OCI-LY3 (cell line): ENCODE data around the gene ADSS1.

ENCODE experiments used
- H2AFZ ChIP-seq: fragments of 200-600, 300-600 bp; shearing (Covaris generic); 2 replicates; pipeline ENCODE4 v1.6.0; 2014; ENCODE audit warnings: antibody characterized with exemption, low read depth, low read length
- H3K27ac ChIP-seq: fragments of 200-600, 300-600 bp; sonication (generic); 2 replicates; pipeline ENCODE4 v1.5.1; 2014; ENCODE audit warnings: mild to moderate bottlenecking, low read length, moderate library complexity, mixed read lengths
- H3K27me3 ChIP-seq: fragments of 200-600, 300-600 bp; sonication (generic); 2 replicates; pipeline ENCODE4 v1.6.1; 2014; ENCODE audit warnings: low read depth, low read length, mixed read lengths
- H3K36me3 ChIP-seq: fragments of 200-600, 300-600 bp; sonication (generic); replicated peaks from 2 replicates; pipeline ENCODE3; 2014; ENCODE audit warnings: low read depth, low read length, mixed read lengths
- H3K4me1 ChIP-seq: fragments of 300-600, 200-600 bp; sonication (generic); 2 replicates; pipeline ENCODE4 v1.6.1; 2014; ENCODE audit warnings: low read length, mixed read lengths
- H3K4me2 ChIP-seq: fragments of 200-600, 300-600 bp; sonication (generic); 2 replicates; pipeline ENCODE4 v1.6.1; 2014; ENCODE audit warnings: low read length, mixed read lengths
- H3K4me3 ChIP-seq: fragments of 300-600, 200-600 bp; sonication (generic); 2 replicates; pipeline ENCODE4 v1.5.1; 2014; ENCODE audit warnings: antibody characterized with exemption, mild to moderate bottlenecking, low read length, moderate library complexity
- H3K79me2 ChIP-seq: fragments of 300-600, 200-600 bp; shearing (Covaris generic); 2 replicates; pipeline ENCODE4 v1.6.1; 2014; ENCODE audit warnings: mild to moderate bottlenecking, low read length, mixed read lengths
- H3K9ac ChIP-seq: fragments of 300-600, 200-600 bp; shearing (Covaris generic); 2 replicates; pipeline ENCODE4 v1.6.0; 2014; ENCODE audit warnings: mild to moderate bottlenecking, low read length, moderate library complexity
- H3K9me3 ChIP-seq: fragments of 200-600, 300-600 bp; shearing (Covaris generic); 2 replicates; pipeline ENCODE4 v1.6.1; 2014; ENCODE audit warnings: low read length, mixed read lengths; ENCODE audit not compliant: insufficient read depth
- H4K20me1 ChIP-seq: fragments of 200-600, 300-600 bp; sonication (generic); 2 replicates; pipeline ENCODE4 v1.6.1; 2016; ENCODE audit warnings: low read length, mixed read lengths; ENCODE audit not compliant: insufficient read depth
- EZH2phosphoT487 ChIP-seq: fragments of 200-600 bp; shearing (Covaris generic); IDR thresholded peaks from 2 replicates; pipeline ENCODE4 v1.6.1; 2018; ENCODE audit warnings: antibody characterized with exemption, mixed run types, low read depth
- TF ChIP-seq, protein P1 (sequence below): fragments of 200-600, 300-600 bp; sonication (generic); IDR thresholded peaks from 2 replicates; pipeline ENCODE4 v1.5.1; 2014; ENCODE audit warnings: antibody characterized with exemption, low read length, low read depth

Gene ADSS1

DNA sequence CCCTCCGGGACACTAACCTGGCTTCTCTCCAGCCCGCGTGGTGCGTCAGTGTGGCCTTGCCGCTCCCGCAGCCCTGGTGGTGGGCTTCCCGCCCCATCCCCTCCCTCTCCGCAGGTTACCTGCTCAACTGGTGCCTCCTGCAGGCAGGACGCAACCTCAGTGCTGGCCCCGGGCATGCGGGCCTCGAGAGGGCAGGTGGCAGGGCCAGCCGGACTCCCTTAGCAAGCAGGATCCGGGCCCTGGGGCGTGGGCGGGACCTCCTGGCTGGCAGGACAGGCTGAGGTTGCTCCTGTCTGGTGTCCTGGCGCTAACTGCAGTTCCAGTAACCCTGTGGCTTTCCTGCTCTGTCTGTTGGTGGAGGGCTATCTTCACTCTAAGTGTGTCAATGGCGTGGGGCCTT, 8.6 kb upstream of the ADSS1 start:
- Histone ChIP-seq H3K9me3 (no peaks in the 10 kb centered on the region), H3K79me2 (no peaks in the 10 kb centered on the region), H4K20me1 (no peaks in the 10 kb centered on the region), H2AFZ (no peak overlapping the region), H3K9ac (no peak overlapping the region), H3K36me3 (no peaks in the 10 kb centered on the region), H3K27ac (no peak overlapping the region), H3K4me2 (no peak overlapping the region), H3K4me3 (no peak overlapping the region), H3K27me3 (no peaks in the 10 kb centered on the region), H3K4me1 (no peaks in the 10 kb centered on the region)
- TF ChIP-seq EZH2phosphoT487: no peak
- TF ChIP-seq, protein P1, sequence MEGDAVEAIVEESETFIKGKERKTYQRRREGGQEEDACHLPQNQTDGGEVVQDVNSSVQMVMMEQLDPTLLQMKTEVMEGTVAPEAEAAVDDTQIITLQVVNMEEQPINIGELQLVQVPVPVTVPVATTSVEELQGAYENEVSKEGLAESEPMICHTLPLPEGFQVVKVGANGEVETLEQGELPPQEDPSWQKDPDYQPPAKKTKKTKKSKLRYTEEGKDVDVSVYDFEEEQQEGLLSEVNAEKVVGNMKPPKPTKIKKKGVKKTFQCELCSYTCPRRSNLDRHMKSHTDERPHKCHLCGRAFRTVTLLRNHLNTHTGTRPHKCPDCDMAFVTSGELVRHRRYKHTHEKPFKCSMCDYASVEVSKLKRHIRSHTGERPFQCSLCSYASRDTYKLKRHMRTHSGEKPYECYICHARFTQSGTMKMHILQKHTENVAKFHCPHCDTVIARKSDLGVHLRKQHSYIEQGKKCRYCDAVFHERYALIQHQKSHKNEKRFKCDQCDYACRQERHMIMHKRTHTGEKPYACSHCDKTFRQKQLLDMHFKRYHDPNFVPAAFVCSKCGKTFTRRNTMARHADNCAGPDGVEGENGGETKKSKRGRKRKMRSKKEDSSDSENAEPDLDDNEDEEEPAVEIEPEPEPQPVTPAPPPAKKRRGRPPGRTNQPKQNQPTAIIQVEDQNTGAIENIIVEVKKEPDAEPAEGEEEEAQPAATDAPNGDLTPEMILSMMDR: no peak

DNA sequence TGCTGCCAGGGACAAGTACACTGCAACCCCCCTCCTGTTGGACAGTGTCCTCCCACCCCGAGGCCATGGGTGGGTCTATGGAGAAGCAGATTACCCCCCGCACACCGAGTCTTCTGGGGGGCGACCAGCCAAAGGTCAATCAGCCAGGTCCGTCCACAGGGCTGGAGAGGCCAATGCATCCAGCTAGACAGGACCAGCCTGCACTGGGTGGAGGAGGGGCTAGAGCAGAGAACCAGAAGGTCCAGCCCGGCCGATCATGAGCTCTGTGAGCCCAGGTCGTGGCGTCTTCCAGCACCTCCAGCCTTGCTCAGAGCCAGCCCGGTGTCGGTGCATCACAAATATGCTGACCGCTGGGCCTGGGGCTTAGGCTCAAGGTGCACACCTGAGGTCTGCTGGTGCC, 8.2 kb upstream of the ADSS1 start:
- H3K36me3 ChIP-seq: no peaks in the 10 kb centered on the region
- no peak for TF ChIP-seq EZH2phosphoT487
- TF ChIP-seq, protein P1: no peak
- H3K27ac ChIP-seq: no peak overlapping the region
- H3K27me3 ChIP-seq: no peaks in the 10 kb centered on the region
- no peak overlapping the region for H3K4me3 ChIP-seq
- H2AFZ ChIP-seq: no peak overlapping the region
- H3K4me1 ChIP-seq: no peaks in the 10 kb centered on the region
- H3K4me2 ChIP-seq: no peak overlapping the region
- H4K20me1 ChIP-seq: no peaks in the 10 kb centered on the region
- H3K9me3 ChIP-seq: no peaks in the 10 kb centered on the region
- H3K79me2 ChIP-seq: no peaks in the 10 kb centered on the region
- H3K9ac ChIP-seq: no peak overlapping the region

DNA sequence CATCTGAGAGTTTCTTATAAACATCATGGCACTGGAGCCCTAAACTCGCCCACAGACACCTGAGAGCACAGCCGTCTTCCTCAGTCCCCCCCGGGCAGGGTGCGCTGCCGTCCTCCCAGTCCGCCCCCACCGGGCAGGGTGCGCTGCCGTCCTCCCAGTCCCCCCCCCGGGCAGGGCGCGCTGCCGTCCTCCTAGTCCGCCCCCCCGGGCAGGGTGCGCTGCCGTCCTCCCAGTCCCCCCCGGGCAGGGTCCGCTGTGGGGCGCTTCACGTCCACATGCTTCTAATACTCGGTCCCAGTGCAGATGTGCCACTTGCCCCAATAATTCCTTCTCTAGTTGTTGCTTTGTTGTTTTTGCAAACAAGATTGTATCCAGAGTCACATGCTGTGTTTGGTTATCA, 6.9 kb upstream of the ADSS1 start:
- Histone ChIP-seq H3K9ac (no peak overlapping the region), H3K27ac (no peak overlapping the region), H3K36me3 (no peaks in the 10 kb centered on the region)

DNA sequence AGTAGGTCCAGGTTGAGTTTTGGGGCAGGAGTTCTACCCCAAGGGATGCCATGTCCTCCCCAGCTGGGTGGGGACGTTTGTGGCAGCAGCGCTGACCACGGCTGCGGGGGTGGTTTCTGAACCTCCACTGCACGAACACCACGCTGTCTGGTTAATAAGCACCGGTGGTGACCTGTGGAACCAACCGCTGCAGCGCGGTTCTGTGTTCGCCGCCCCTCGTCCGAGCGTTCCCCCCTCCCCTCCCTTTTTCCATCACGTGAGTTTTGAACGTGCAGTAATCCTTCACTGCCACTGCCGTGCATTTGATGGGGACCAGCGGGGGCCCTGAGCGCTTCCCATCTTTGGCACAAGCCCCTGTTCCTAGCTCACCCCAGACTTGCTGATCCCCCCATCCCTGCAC, 6.4 kb upstream of the ADSS1 start:
- TF ChIP-seq EZH2phosphoT487: no peak
- TF ChIP-seq, protein P1: no peak
- no peaks in the 10 kb centered on the region for H3K79me2 ChIP-seq
- no peaks in the 10 kb centered on the region for H3K4me1 ChIP-seq
- H3K9me3 ChIP-seq: no peaks in the 10 kb centered on the region
- H3K27ac ChIP-seq: no peak overlapping the region
- H4K20me1 ChIP-seq: no peaks in the 10 kb centered on the region
- no peaks in the 10 kb centered on the region for H3K36me3 ChIP-seq
- H3K4me3 ChIP-seq: no peak overlapping the region
- no peaks in the 10 kb centered on the region for H3K27me3 ChIP-seq
- no peak overlapping the region for H2AFZ ChIP-seq
- no peak overlapping the region for H3K4me2 ChIP-seq
- H3K9ac ChIP-seq: no peak overlapping the region

More for the DNA sequence above, 6.9 kb upstream of the ADSS1 start:
- H3K4me1 ChIP-seq: no peaks in the 10 kb centered on the region
- H2AFZ ChIP-seq: no peak overlapping the region
- H3K4me2 ChIP-seq: no peak overlapping the region
- H4K20me1 ChIP-seq: no peaks in the 10 kb centered on the region
- no peaks in the 10 kb centered on the region for H3K9me3 ChIP-seq
- H3K79me2 ChIP-seq: no peaks in the 10 kb centered on the region
- H3K4me3 ChIP-seq: no peak overlapping the region
- no peak for TF ChIP-seq EZH2phosphoT487
- TF ChIP-seq, protein P1: no peak
- H3K27me3 ChIP-seq: no peaks in the 10 kb centered on the region
